Vein endothelial cell (primary cell): ENCODE results near the gene ELMOD3. TPM values are rescaled to one million over a fixed set of nuclear protein-coding genes. Genes with fewer than 3 reads are reported as not detected.

ENCODE experiments used
- small RNA-seq: library from RNA; depleted of rRNA; stranded (forward); fragments of <200 nt; gene quantifications from one replicate; pipeline ENCODE3, GENCODE V24; 2012
- total RNA-seq: library from RNA; depleted of rRNA; stranded (reverse); fragments of >200 nt; gene quantifications from 2 replicates; pipeline ENCODE4 v1.2.3, GENCODE V29; 2012

Gene ELMOD3
- 14.2 and 18.6 TPM in 2 replicates for total RNA-seq

GRCh38 chr2:85354286-85355072 lies at the start of gene ELMOD3, which contains the start of gene RETSAT:
Gene ELMOD3 (plus strand): TSS chr2:85354769. CDS start chr2:85357199, 2,430 bp downstream.
Gene RETSAT (minus strand): TSS chr2:85354528. CDS start chr2:85354507, 21 bp downstream.

GRCh38 chr2:85327822-85328617 lies 26.5 kb upstream of the ELMOD3 start, which contains the start of gene TGOLN2:
Gene TGOLN2 (minus strand): TSS chr2:85327989. CDS start chr2:85327962, 27 bp downstream.

GRCh38 chr2:85409845-85410583 lies 55.4 kb downstream of the ELMOD3 start, which contains the start of gene CAPG:
Gene CAPG (minus strand): TSS chr2:85410366. CDS start chr2:85402145, 8,221 bp downstream.

GRCh38 chr2:85418132-85419008 lies 63.8 kb downstream of the ELMOD3 start, which contains the start of gene SH2D6:
Gene SH2D6 (plus strand): TSS chr2:85418714. CDS start chr2:85429466, 10,752 bp downstream.

Small RNA genes within 50 kb of the gene (small RNA-seq; reads per million reads assigned to genes)
- gene AC062037.1, result not detected
- gene AC062037.2, result not detected
- not detected for gene RF00019
- not detected for gene RN7SL113P

Other genes starting within 250 kb of the ELMOD3 start
- 6.2 and 8.3 TPM in 2 replicates for gene TCF7L1, start 221.4 kb upstream of the ELMOD3 start, total RNA-seq
- gene TGOLN2, start 26.8 kb upstream of the ELMOD3 start, total RNA-seq, result 149 and 163 TPM in 2 replicates
- 49.2 and 67.9 TPM in 2 replicates for gene RETSAT, start 241 bp upstream of the ELMOD3 start, total RNA-seq
- 33.6 and 40.4 TPM in 2 replicates for gene CAPG, start 55.6 kb downstream of the ELMOD3 start, total RNA-seq
- gene SH2D6, start 63.9 kb downstream of the ELMOD3 start, total RNA-seq, result not detected in 2 replicates
- gene MAT2A, start 184.4 kb downstream of the ELMOD3 start, total RNA-seq, result 93.4 and 101 TPM in 2 replicates
- 40.2 and 43.5 TPM in 2 replicates for gene GGCX, start 206.7 kb downstream of the ELMOD3 start, total RNA-seq
- gene VAMP8, start 222.8 kb downstream of the ELMOD3 start, total RNA-seq, result 14.0 and 27.4 TPM in 2 replicates
- 40.1 and 44.1 TPM in 2 replicates for gene VAMP5, start 229.7 kb downstream of the ELMOD3 start, total RNA-seq
- gene RNF181, start 241.0 kb downstream of the ELMOD3 start, total RNA-seq, result 193 and 231 TPM in 2 replicates
- 11.8 and 14.0 TPM in 2 replicates for gene TMEM150A, start 247.9 kb downstream of the ELMOD3 start, total RNA-seq